Activated naive CD4-positive, alpha-beta T cell treated with anti-CD3 and anti-CD28 coated beads, Interleukin-2, amount 10 ng/mL, durations not matched to agents 7 days and 5 days (primary cell): ENCODE data around the gene PREX1.

Experiments used
- CTCF ChIA-PET: fragments of 350-600 bp; sonication (Branson Sonifier 250); formaldehyde crosslinking; loops from one replicate; lab custom pipeline; 2021; ENCODE audit warnings: antibody characterized with exemption; lab: Charles Lee
- DNase-seq: peaks from one replicate; pipeline ENCODE4 v3.0.0-alpha.2; 2020
- H3K27ac Mint-ChIP-seq: one replicate; pipeline ENCODE4 v1.8.0; 2021; ENCODE audit warnings: mild to moderate bottlenecking, moderate library complexity, mixed read lengths
- H3K27me3 Mint-ChIP-seq: one replicate; pipeline ENCODE4 v1.8.0; 2021; ENCODE audit warnings: mild to moderate bottlenecking, mixed read lengths
- H3K36me3 Mint-ChIP-seq: one replicate; pipeline ENCODE4 v1.8.0; 2021; ENCODE audit warnings: mixed read lengths
- H3K4me1 Mint-ChIP-seq: one replicate; pipeline ENCODE4 v1.8.0; 2021; ENCODE audit warnings: mixed read lengths
- H3K4me3 Mint-ChIP-seq: one replicate; pipeline ENCODE4 v1.8.0; 2021; ENCODE audit warnings: mild to moderate bottlenecking, moderate library complexity, mixed read lengths
- H3K9me3 Mint-ChIP-seq: one replicate; pipeline ENCODE4 v1.8.0; 2021; ENCODE audit warnings: mixed read lengths

PREX1 gene

GRCh38 chr20:48825566-48825920 is 2.3 kb downstream of the PREX1 start:
- Mint-ChIP-seq H3K36me3 (peaks cover 36% of the 10 kb centered on the region), H3K9me3 (no peaks in the 10 kb centered on the region), H3K27me3 (peaks cover 45% of the 10 kb centered on the region), H3K4me3 (peak overlapping the region; percentile 90), H3K4me1 (peaks cover 65% of the 10 kb centered on the region), H3K27ac (peak overlapping the region; percentile 95)
- no peak for DNase-seq
- CTCF ChIA-PET = interaction anchor here (0.6 to 3.5 kb wide), 5 partner anchors 13 to 168 kb away, joined by 3 to 12 read pairs (median 4); no protein-coding TSS in a partner anchor

DNA sequence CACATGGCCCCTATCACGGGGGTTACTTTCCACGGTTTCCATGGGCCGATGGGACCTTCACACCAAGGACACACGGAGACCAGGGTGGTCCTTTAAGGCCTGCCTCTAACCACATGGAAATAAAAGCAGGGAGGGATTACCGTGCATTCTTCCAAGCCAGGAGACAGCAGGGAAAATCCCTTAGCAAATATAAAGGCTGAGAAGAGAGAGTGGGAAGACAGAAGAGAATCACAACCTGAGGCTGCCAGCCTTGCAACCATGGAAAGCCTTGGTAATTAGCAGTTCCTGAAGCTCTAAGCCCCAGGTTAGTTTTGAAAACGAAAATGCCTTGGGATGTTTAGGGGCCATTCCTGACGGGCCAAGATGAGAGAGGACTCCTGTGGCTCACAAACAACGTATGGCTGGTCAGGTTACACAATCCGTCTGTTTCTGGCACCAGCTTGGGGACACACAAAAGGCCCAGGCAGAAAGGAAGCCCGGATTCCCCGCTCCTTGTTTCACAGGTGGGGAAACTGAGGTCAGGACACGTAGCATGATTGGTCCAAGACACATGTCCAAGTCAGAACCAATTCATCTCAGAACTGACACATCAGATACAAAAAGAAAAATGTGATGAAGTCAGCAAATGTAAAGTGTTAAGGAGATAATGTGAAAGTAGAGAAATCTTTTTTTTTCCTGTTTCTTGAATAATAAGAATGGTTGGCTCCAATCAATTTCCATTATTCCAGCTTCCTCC is 2.8 kb downstream of the PREX1 start:
- H3K4me1 Mint-ChIP-seq = peaks cover 70% of the 10 kb centered on the region
- no peak for DNase-seq
- peaks cover 41% of the 10 kb centered on the region for H3K36me3 Mint-ChIP-seq
- no peaks in the 10 kb centered on the region for H3K9me3 Mint-ChIP-seq
- H3K4me3 Mint-ChIP-seq = peak overlapping the region; percentile 90
- CTCF ChIA-PET = interaction anchor here (1.7 to 3.5 kb wide), 2 partner anchors 87 to 167 kb away, joined by 6 to 12 read pairs; no protein-coding TSS in a partner anchor
- H3K27me3 Mint-ChIP-seq = peaks cover 47% of the 10 kb centered on the region
- peak overlapping the region; percentile 95 for H3K27ac Mint-ChIP-seq

DNA sequence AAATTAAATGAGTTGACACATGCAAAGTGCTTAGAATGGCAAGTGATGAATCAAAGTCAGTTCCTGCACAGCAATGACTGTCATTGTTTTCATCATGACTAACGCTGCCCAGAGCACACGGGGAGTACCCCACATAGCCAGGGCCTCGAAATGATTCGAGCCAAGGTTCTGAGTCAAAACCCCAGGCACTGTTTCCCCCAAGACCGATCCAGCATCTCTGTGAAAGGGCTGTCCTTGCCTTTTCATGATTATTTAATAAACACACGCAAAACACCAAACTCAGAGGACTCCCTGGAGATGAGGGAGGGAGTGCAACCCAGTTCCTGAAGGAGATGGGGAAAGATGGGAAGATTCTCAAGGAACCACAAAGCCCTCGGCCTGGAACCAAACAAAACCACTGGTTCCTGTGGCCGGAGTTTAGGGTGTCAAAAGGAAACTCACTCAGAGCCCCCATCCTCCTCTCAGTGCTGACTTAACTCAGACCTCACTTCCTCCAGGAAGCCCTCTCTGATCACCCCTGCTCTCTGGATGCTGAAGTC is 3.8 kb downstream of the PREX1 start:
- peaks cover 43% of the 10 kb centered on the region for H3K27me3 Mint-ChIP-seq
- H3K4me3 Mint-ChIP-seq = peak overlapping the region; percentile 90
- peak overlapping the region; percentile 95 for H3K27ac Mint-ChIP-seq
- DNase-seq = peak; percentile 50
- peaks cover 50% of the 10 kb centered on the region for H3K36me3 Mint-ChIP-seq
- H3K4me1 Mint-ChIP-seq = peaks cover 80% of the 10 kb centered on the region
- CTCF ChIA-PET = no interaction called here
- H3K9me3 Mint-ChIP-seq = no peaks in the 10 kb centered on the region

DNA sequence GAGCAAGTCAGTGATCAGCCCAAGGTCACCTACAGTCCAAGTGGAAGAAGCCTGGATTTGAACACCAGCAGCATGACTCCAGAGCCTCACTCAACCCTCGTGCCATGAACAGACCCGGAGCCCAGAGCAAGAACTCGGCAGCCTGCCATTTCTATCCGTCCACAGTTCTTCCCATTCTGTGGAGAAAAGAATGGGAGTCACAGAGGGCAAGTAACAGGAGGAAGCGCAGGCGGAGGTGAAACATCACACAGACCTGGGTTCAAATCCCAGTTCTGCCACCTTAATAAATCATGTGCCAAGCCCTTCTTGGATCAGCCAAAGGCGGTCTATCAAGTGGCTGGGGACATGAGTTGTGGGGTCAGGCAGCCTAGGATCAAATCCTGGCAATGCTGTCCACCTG is 4.3 kb downstream of the PREX1 start:
- H3K27ac Mint-ChIP-seq = peak overlapping the region; percentile 95
- CTCF ChIA-PET = no interaction called here
- no peaks in the 10 kb centered on the region for H3K9me3 Mint-ChIP-seq
- peaks cover 37% of the 10 kb centered on the region for H3K27me3 Mint-ChIP-seq
- peaks cover 56% of the 10 kb centered on the region for H3K36me3 Mint-ChIP-seq
- H3K4me3 Mint-ChIP-seq = peak overlapping the region; percentile 90
- DNase-seq = no peak
- H3K4me1 Mint-ChIP-seq = peaks cover 80% of the 10 kb centered on the region

DNA sequence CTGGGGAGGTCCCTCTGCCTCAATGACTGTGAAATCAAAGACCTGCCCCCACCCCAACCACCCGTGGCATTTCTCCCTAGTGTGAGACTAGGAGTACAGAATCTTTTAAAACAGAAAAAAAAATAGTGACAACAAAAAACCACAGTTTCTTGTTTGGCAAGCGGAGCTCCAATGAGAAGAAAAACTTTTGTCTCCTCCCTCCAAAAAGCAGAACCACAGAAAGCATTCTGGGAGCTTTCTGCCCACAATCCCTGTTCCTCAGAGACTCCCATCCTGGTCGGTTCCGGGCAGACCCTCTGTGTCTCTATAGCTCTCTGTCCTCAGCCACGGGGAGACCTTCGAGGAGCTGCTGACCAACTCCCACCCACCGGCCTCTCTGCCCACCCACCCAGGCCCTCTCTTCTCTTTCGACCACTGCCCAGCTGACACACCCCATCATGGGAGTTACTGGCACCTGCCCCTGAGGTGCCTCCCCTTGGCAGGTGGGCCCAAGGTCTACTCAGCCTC is 4.9 kb downstream of the PREX1 start:
- CTCF ChIA-PET = no interaction called here
- H3K4me1 Mint-ChIP-seq = peaks cover 85% of the 10 kb centered on the region
- H3K9me3 Mint-ChIP-seq = no peaks in the 10 kb centered on the region
- DNase-seq = peak; percentile 52
- peak overlapping the region; percentile 95 for H3K27ac Mint-ChIP-seq
- H3K36me3 Mint-ChIP-seq = peaks cover 61% of the 10 kb centered on the region
- peak overlapping the region; percentile 90 for H3K4me3 Mint-ChIP-seq
- H3K27me3 Mint-ChIP-seq = peaks cover 35% of the 10 kb centered on the region

GRCh38 chr20:48822178-48822577 is 5.6 kb downstream of the PREX1 start:
- DNase-seq = no peak
- H3K27ac Mint-ChIP-seq = peak overlapping the region; percentile 95
- no peaks in the 10 kb centered on the region for H3K9me3 Mint-ChIP-seq
- H3K4me1 Mint-ChIP-seq = peaks cover 93% of the 10 kb centered on the region
- H3K36me3 Mint-ChIP-seq = peaks cover 67% of the 10 kb centered on the region
- H3K4me3 Mint-ChIP-seq = peak overlapping the region; percentile 46
- CTCF ChIA-PET = no interaction called here
- peaks cover 34% of the 10 kb centered on the region for H3K27me3 Mint-ChIP-seq

DNA sequence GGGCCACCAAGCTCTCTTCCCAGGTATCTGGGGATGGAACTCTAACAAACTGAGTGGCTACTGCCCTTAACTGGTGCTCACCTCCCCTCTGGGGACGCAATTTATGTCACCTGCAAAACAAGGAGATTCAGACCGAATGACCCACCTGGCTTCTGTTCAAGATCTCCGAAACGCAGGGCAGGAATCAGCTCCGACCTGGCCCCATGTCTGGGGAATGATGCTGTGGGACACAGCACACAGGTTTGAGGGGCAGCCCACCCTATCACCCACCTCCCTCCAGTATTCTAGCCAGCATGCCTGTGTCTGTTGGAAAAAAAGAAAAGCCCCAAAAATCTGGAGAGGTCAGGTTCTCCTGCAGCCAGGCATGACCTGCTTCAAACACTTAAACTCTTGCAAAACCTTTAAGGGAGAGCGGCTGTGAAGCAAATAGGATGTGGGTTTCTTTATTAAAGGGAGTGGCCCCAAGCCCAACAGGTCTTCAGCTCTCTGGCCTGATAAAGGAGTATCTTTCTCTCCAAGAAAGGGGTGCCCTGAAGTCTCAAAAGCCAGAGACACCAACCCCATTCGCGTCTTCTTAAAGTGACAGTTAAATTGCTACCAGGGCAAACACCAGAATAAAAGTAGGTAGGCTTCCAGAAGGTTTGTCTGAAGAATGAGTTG is 6.4 kb downstream of the PREX1 start:
- CTCF ChIA-PET = no interaction called here
- H3K36me3 Mint-ChIP-seq = peaks cover 71% of the 10 kb centered on the region
- H3K9me3 Mint-ChIP-seq = no peaks in the 10 kb centered on the region
- no peak for DNase-seq
- H3K27me3 Mint-ChIP-seq = peaks cover 26% of the 10 kb centered on the region
- peaks cover 98% of the 10 kb centered on the region for H3K4me1 Mint-ChIP-seq
- H3K4me3 Mint-ChIP-seq = peak overlapping the region; percentile 46
- H3K27ac Mint-ChIP-seq = peak overlapping the region; percentile 95

DNA sequence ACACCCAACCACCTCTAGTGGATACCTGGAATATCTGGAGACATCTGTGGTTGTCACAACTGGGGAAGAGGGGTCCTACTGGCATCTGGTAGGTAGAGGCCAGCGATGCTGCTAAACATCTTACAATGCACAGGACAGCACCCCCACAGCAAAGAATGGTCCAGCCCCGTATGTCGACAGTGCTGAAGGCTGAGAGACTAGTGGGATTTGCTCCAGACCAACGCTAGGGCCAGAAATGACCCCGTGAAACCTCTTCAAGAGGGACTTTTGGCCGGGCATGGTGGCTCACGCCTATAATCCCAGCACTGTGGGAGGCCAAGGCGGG is 7.2 kb downstream of the PREX1 start:
- Mint-ChIP-seq H3K4me1 (peaks cover 100% of the 10 kb centered on the region), H3K27ac (peak overlapping the region; percentile 95)
- CTCF ChIA-PET = no interaction called here

DNA sequence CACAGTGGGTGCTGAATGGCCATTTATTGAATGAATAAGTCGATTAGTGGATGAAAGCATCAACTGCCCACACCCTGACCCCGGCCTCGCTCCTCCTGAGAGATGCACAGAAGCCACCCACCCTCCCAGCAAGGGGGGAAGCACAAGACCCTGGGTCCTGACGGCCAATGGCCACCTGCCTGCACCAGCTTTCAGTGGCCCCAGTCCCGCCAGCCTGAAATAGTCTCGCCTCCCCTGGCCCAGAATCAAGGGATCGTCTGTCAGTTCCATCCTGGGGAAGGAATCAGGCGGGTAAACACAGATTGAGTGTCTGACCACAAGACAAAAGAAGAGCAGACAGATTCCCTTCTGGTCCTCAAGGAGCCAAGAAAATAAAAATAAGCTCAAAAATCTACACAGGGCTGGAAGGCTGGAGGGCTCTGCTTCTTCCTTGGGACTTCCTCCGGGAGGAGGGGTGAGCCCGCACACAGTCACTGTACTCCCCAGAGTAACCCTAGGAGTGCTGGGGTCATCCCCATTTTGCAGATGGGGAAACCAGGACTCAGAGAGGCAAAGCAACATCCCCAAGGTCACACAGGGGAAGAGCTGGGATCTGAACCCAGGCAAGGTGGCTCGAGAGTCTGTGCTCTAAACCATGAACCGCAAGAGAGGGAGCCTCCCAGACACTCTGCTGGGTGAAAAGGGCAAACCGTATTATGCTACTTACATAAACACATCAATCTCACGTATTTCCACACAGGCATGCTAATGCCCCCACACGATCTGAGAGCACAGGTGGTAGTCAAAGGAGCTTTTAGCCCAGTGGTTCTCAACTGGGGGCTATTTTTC is 7.8 kb downstream of the PREX1 start:
- CTCF ChIA-PET = no interaction called here
- H3K27me3 Mint-ChIP-seq = peaks cover 13% of the 10 kb centered on the region
- DNase-seq = no peak
- no peaks in the 10 kb centered on the region for H3K9me3 Mint-ChIP-seq
- peaks cover 66% of the 10 kb centered on the region for H3K36me3 Mint-ChIP-seq
- H3K4me3 Mint-ChIP-seq = peak overlapping the region; percentile 8
- peak overlapping the region; percentile 95 for H3K27ac Mint-ChIP-seq
- H3K4me1 Mint-ChIP-seq = peaks cover 100% of the 10 kb centered on the region

More for the DNA sequence above, 7.2 kb downstream of the PREX1 start:
- peaks cover 66% of the 10 kb centered on the region for H3K36me3 Mint-ChIP-seq
- no peak for DNase-seq
- no peaks in the 10 kb centered on the region for H3K9me3 Mint-ChIP-seq
- peaks cover 19% of the 10 kb centered on the region for H3K27me3 Mint-ChIP-seq
- no peak overlapping the region for H3K4me3 Mint-ChIP-seq

DNA sequence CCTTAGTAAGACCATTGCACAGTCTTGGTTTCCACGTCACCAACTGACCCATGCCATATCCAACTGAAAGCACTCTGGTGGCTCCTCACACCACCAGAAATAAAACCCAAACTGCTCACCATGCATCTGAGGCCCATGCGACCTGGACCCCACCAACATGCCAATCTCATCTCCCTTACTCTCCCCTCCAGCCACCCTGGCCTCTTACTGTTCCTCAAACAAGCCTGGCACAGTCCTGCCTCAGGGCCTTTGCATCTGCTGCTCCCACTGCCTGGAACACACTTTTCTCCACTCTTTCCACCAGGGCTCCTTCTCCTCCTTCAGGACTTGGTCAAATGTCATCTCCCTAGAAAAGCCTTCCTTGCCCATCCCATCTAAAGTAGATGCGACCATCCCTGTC is 8.7 kb downstream of the PREX1 start:
- Mint-ChIP-seq H3K36me3 (peaks cover 65% of the 10 kb centered on the region), H3K4me3 (peak overlapping the region; percentile 12), H3K4me1 (peaks cover 95% of the 10 kb centered on the region), H3K9me3 (no peaks in the 10 kb centered on the region), H3K27ac (peak overlapping the region; percentile 95), H3K27me3 (peaks cover 9% of the 10 kb centered on the region)
- CTCF ChIA-PET = interaction anchor here (1.1 to 1.3 kb wide), 2 partner anchors 10 to 161 kb away, joined by 3 read pairs; no protein-coding TSS in a partner anchor
- no peak for DNase-seq

DNA sequence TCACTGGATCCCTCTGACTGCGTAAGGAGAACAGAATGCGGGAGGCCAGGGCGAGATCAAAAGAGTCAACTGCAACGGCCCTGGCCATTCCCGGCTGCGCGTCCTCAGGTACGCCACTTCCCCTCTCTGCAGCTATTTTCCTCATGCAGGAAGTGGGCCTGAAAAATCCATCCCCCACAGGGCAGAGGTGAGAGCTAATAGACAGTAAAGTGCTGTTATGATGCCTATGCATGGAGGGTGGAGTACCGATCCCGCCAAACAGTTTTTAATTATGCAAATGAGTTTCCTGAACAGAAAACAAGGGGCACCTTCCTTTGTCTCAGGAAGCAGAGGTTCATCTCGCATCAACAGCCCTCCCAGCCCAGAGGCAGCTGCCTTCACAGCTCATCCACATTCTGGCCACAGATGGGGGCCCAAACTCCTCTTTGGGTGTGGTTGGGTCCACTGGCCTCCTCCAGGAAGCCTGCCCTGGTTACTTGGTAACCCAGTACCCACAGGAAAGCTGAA is 9.3 kb downstream of the PREX1 start:
- peak; percentile 60 for DNase-seq
- H3K9me3 Mint-ChIP-seq = no peaks in the 10 kb centered on the region
- peak overlapping the region; percentile 95 for H3K27ac Mint-ChIP-seq
- CTCF ChIA-PET = interaction anchor here (0.9 to 1.3 kb wide), 3 partner anchors 9 to 160 kb away, joined by 3 read pairs; partner anchors contain the start of gene PREX1
- peaks cover 62% of the 10 kb centered on the region for H3K36me3 Mint-ChIP-seq
- H3K27me3 Mint-ChIP-seq = peaks cover 9% of the 10 kb centered on the region
- H3K4me3 Mint-ChIP-seq = peak overlapping the region; percentile 12
- H3K4me1 Mint-ChIP-seq = peaks cover 89% of the 10 kb centered on the region

DNA sequence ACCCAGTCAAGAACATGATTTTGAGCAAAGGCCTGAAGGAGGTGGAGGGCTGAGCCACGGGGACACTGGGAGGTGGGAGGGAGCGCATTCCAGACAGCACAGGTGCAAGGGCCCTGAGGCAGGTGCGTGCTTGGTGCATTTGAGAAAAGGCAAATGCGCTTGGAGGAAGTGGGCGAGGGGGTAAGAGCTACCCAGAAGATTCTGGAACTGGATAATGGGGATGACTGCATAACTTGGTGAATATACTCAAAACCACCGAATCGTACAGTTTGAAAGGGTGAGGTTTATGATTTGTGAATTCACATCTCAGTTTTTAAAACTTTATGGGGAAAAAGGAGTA is 9.8 kb downstream of the PREX1 start:
- peaks cover 9% of the 10 kb centered on the region for H3K27me3 Mint-ChIP-seq
- peaks cover 84% of the 10 kb centered on the region for H3K4me1 Mint-ChIP-seq
- no peaks in the 10 kb centered on the region for H3K9me3 Mint-ChIP-seq
- peak overlapping the region; percentile 17 for H3K4me3 Mint-ChIP-seq
- H3K27ac Mint-ChIP-seq = peak overlapping the region; percentile 95
- CTCF ChIA-PET = interaction anchor here (0.9 to 1.3 kb wide), 3 partner anchors 9 to 160 kb away, joined by 3 read pairs; partner anchors contain the start of gene PREX1
- H3K36me3 Mint-ChIP-seq = peaks cover 62% of the 10 kb centered on the region
- DNase-seq = no peak

DNA sequence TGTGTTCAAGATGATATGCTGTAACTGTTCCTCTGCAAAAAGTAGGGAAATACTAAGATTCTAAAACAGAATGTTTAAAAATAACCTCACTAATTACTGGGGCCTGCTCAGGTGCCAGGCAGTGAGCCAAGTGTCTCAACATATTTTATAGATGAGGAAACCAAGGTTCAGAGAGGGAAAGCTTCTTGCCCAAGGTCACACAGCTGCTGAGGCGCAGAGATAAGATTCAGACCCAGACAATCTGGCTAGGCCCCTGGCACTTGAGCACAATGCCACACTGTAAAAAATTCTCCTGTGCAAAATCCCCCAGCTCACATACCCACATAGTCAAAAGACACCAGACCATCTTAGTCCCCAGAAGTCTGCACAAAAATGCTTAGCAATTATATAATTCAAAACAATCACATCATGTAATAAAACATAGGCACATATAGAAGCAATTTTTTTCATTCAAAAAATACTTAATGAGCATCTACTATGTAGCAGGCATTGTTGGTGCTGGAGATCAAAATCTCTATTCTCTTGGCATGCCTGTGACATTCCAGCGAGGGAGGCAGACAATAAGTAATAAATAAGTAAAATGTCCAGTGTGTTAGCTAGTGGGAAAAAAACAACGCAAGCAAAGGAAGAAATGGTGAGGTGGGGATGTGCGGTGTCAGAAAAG is 10.3 kb downstream of the PREX1 start:
- Mint-ChIP-seq H3K4me3 (peak overlapping the region; percentile 17), H3K4me1 (peaks cover 79% of the 10 kb centered on the region), H3K36me3 (peaks cover 62% of the 10 kb centered on the region), H3K27me3 (peaks cover 9% of the 10 kb centered on the region), H3K9me3 (no peaks in the 10 kb centered on the region), H3K27ac (peak overlapping the region; percentile 95)
- CTCF ChIA-PET = no interaction called here
- DNase-seq = no peak
